Caco-2 (cell line): ENCODE data around the gene CELA2B. TPM values are rescaled to one million over a fixed set of nuclear protein-coding genes. Genes with fewer than 3 reads are reported as not detected.

Experiments
- BruUV-seq: library from RNA; stranded (reverse); fragments of 400-500 nt; replicated peaks from 2 replicates; lab custom pipeline; 2021; lab: Mats Ljungman, UMichigan
- CTCF ChIA-PET: fragments of 300-600 bp; sonication (Branson Sonifier 250); formaldehyde crosslinking; loops from one replicate; lab custom pipeline; 2022; ENCODE audit warnings: antibody characterized with exemption; lab: Charles Lee
- POLR2A ChIA-PET: fragments of 300-600 bp; sonication (Branson Sonifier 250); formaldehyde crosslinking; loops from one replicate; lab custom pipeline; 2022; ENCODE audit warnings: antibody characterized with exemption; lab: Charles Lee
- DNase-seq, 2 experiments: peaks; one replicate each; pipeline versions ENCODE4 v3.0.0 to v3.0.0-alpha.2; 2020 to 2022
- H3K27me3 ChIP-seq: replicated peaks from 2 replicates; pipeline ENCODE4 v1.6.0; 2011; ENCODE audit warnings: low read length; ENCODE audit not compliant: control insufficient read depth, insufficient read depth
- H3K36me3 ChIP-seq: 2 replicates; pipeline ENCODE4 v1.5.1; 2011; ENCODE audit warnings: low read length; ENCODE audit not compliant: control insufficient read depth, insufficient read depth
- H3K4me1 ChIP-seq: fragments of 250-450 bp; sonication (Bioruptor Pico); 2 replicates; pipeline ENCODE4 v1.5.1; 2020; ENCODE audit warnings: mild to moderate bottlenecking
- H3K4me3 ChIP-seq: 2 replicates; pipeline ENCODE4 v1.5.1; 2011; ENCODE audit warnings: low read depth, mild to moderate bottlenecking, control low read depth, low read length
- H3K9me3 ChIP-seq: fragments of 250-450 bp; sonication (Bioruptor Pico); 2 replicates; pipeline ENCODE4 v1.5.1; 2020; ENCODE audit warnings: mild to moderate bottlenecking, moderate library complexity
- H3K27ac Mint-ChIP-seq: one replicate; pipeline ENCODE4 v1.8.0; 2022; ENCODE audit warnings: mixed read lengths; ENCODE audit not compliant: unreplicated experiment
- H3K27me3 Mint-ChIP-seq: one replicate; pipeline ENCODE4 v1.8.0; 2022; ENCODE audit warnings: mixed read lengths; ENCODE audit not compliant: insufficient read depth, unreplicated experiment
- H3K36me3 Mint-ChIP-seq: one replicate; pipeline ENCODE4 v1.8.0; 2022; ENCODE audit warnings: mild to moderate bottlenecking, mixed read lengths; ENCODE audit not compliant: insufficient read depth, unreplicated experiment
- H3K4me1 Mint-ChIP-seq: one replicate; pipeline ENCODE4 v1.8.0; 2022; ENCODE audit warnings: low read depth, mixed read lengths; ENCODE audit not compliant: unreplicated experiment
- H3K4me3 Mint-ChIP-seq: one replicate; pipeline ENCODE4 v1.8.0; 2022; ENCODE audit warnings: mild to moderate bottlenecking, moderate library complexity, mixed read lengths; ENCODE audit not compliant: unreplicated experiment
- H3K9me3 Mint-ChIP-seq: one replicate; pipeline ENCODE4 v1.8.0; 2022; ENCODE audit warnings: mixed read lengths; ENCODE audit not compliant: unreplicated experiment
- intact Hi-C: fragments of 100-400 bp; cut with micrococcal nuclease; formaldehyde crosslinking; loops from one replicate; pipeline ENCODE4 v1.10.0; 2022; ENCODE audit not compliant: unreplicated experiment
- total RNA-seq: library from RNA; stranded (reverse); gene quantifications from 2 replicates; pipeline ENCODE4 v1.2.3, GENCODE V29; 2022
- TF ChIP-seq, protein P1 (sequence below), 2 experiments: fragments of 200-600 bp in 1 of 2; IDR thresholded peaks; 1 replicate in 1 of 2; 2 replicates in 1 of 2; pipeline versions ENCODE4 v1.5.1 to v1.8.0; 2011 to 2022; ENCODE audit warnings: antibody characterized with exemption in 1 of 2, control low read depth in 1 of 2, inconsistent platforms in 1 of 2, low read depth in 1 of 2, low read length in 1 of 2, mild to moderate bottlenecking in 1 of 2, moderate library complexity in 1 of 2; ENCODE audit not compliant: insufficient read depth in 1 of 2, severe bottlenecking in 1 of 2, unreplicated experiment in 1 of 2

Gene CELA2B
- total RNA-seq, 1 experiment from 2014 or later, result not detected

GRCh38 chr1:15472587-15472986 is 3.3 kb upstream of the CELA2B start:
- Mint-ChIP-seq H3K4me1 (no peaks in the 10 kb centered on the region), H3K4me3 (no peak overlapping the region), H3K36me3 (no peaks in the 10 kb centered on the region), H3K9me3 (no peaks in the 10 kb centered on the region), H3K27me3 (no peaks in the 10 kb centered on the region), H3K27ac (no peak overlapping the region)
- intact Hi-C loops, result no loop called here
- Histone ChIP-seq H3K9me3 (no peaks in the 10 kb centered on the region), H3K4me3 (no peak overlapping the region), H3K36me3 (no peaks in the 10 kb centered on the region), H3K4me1 (no peaks in the 10 kb centered on the region), H3K27me3 (no peaks in the 10 kb centered on the region)
- ChIA-PET CTCF (no interaction called here), POLR2A (no interaction called here)
- DNase-seq, result no peak
- TF ChIP-seq, protein P1, sequence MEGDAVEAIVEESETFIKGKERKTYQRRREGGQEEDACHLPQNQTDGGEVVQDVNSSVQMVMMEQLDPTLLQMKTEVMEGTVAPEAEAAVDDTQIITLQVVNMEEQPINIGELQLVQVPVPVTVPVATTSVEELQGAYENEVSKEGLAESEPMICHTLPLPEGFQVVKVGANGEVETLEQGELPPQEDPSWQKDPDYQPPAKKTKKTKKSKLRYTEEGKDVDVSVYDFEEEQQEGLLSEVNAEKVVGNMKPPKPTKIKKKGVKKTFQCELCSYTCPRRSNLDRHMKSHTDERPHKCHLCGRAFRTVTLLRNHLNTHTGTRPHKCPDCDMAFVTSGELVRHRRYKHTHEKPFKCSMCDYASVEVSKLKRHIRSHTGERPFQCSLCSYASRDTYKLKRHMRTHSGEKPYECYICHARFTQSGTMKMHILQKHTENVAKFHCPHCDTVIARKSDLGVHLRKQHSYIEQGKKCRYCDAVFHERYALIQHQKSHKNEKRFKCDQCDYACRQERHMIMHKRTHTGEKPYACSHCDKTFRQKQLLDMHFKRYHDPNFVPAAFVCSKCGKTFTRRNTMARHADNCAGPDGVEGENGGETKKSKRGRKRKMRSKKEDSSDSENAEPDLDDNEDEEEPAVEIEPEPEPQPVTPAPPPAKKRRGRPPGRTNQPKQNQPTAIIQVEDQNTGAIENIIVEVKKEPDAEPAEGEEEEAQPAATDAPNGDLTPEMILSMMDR (IDR thresholded peaks at IDR 0.05; ENCODE audit: insufficient read depth in 1 of 2, low read depth in 1 of 2, low read length in 1 of 2, severe bottlenecking in 1 of 2, unreplicated experiment in 1 of 2), result no peak
- no TSS peak for BruUV-seq

DNA sequence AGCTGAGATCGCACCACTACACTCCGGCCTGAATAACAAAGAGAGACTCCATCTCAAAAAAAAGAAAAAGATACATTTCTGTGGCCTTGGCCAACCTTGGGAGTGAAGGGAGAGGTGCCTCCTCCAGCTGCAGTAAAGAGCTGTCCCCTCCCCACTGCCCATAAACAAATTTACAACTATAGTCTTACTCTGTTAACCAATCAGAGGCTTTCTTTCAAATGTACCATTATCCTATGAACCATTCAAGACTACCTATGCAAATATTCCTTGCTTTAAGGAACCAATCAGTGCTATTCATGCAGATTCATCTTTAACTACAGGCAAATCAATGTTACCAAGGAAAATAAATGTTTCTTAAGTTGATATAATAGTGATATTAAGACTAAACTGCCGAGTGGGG is 1.0 kb downstream of the CELA2B start:
- intact Hi-C loops, result no loop called here
- Histone ChIP-seq H3K4me1 (no peaks in the 10 kb centered on the region), H3K27me3 (no peaks in the 10 kb centered on the region), H3K36me3 (no peaks in the 10 kb centered on the region), H3K4me3 (no peak overlapping the region), H3K9me3 (no peaks in the 10 kb centered on the region)
- CTCF ChIA-PET, result no interaction called here
- DNase-seq, result no peak
- Mint-ChIP-seq H3K36me3 (no peaks in the 10 kb centered on the region), H3K9me3 (no peaks in the 10 kb centered on the region), H3K4me1 (no peaks in the 10 kb centered on the region), H3K4me3 (no peak overlapping the region), H3K27me3 (no peaks in the 10 kb centered on the region), H3K27ac (no peak overlapping the region)
- TF ChIP-seq, protein P1 (IDR thresholded peaks at IDR 0.05; ENCODE audit: insufficient read depth in 1 of 2, low read depth in 1 of 2, low read length in 1 of 2, severe bottlenecking in 1 of 2, unreplicated experiment in 1 of 2), result no peak
- no TSS peak for BruUV-seq
- POLR2A ChIA-PET, result no interaction called here

DNA sequence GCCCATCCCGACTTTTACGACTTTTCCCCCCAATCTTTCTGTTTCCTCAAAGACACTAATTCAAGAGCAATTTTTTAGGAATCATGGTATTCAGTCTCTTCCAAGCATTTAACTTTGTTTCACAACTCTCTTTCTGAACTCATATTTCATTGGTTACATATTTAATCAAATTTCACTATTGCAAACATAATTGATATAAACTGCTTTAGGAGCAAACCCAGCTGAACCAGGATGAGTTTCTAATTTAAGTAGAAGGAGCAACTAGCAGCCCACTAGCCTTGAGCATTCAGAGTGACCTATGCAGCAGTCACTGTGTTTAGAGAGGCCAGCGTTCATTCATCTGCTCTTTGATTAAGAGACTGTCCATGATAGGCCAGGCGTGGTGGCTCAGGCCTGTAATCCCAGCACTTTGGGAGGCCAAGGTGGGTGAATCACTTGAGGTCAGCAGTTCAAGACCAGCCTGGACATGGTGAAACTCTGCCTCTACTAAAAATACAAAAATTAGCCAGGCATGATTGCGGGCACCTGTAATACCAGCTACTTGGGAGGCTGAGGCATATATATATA is 1.8 kb downstream of the CELA2B start:
- no peak for DNase-seq
- TF ChIP-seq, protein P1 (IDR thresholded peaks at IDR 0.05; ENCODE audit: insufficient read depth in 1 of 2, low read depth in 1 of 2, low read length in 1 of 2, severe bottlenecking in 1 of 2, unreplicated experiment in 1 of 2), result no peak
- H3K27ac Mint-ChIP-seq, result no peak overlapping the region
- Histone ChIP-seq H3K27me3 (no peaks in the 10 kb centered on the region), H3K9me3 (no peaks in the 10 kb centered on the region), H3K36me3 (no peaks in the 10 kb centered on the region), H3K4me3 (no peak overlapping the region), H3K4me1 (no peaks in the 10 kb centered on the region)
- ChIA-PET CTCF (no interaction called here), POLR2A (no interaction called here)
- intact Hi-C loops, result no loop called here
- H3K9me3 Mint-ChIP-seq, result no peaks in the 10 kb centered on the region
- no peaks in the 10 kb centered on the region for H3K4me1 Mint-ChIP-seq
- no peaks in the 10 kb centered on the region for H3K36me3 Mint-ChIP-seq
- BruUV-seq, result no TSS peak
- no peaks in the 10 kb centered on the region for H3K27me3 Mint-ChIP-seq
- H3K4me3 Mint-ChIP-seq, result no peak overlapping the region
